Endothelial cell of umbilical vein (primary cell): Measurements from ENCODE around the gene TTC17.

ENCODE experiments used
- EZH2 ChIP-seq: IDR thresholded peaks from 2 replicates; pipeline ENCODE4 v1.6.1; 2012; ENCODE audit warnings: borderline replicate concordance, low read depth, mild to moderate bottlenecking, moderate library complexity, low read length, inconsistent platforms; ENCODE audit not compliant: severe bottlenecking
- JUN ChIP-seq: IDR thresholded peaks from 2 replicates; pipeline ENCODE4 v1.6.1; 2011; ENCODE audit warnings: borderline replicate concordance, low read depth; ENCODE audit not compliant: insufficient read length, insufficient read depth
- MAX ChIP-seq: IDR thresholded peaks from 2 replicates; pipeline ENCODE4 v1.6.1; 2011; ENCODE audit not compliant: insufficient read depth, insufficient read length
- POLR2A ChIP-seq: IDR thresholded peaks from 2 replicates; pipeline ENCODE4 v1.6.1; 2012; ENCODE audit warnings: low read depth, mild to moderate bottlenecking, control low read depth, low read length
- TF ChIP-seq, protein P1 (sequence below), 2 donors: IDR thresholded peaks; 1 replicate in 1 of 2; 2 replicates in 1 of 2; pipeline ENCODE4 v1.5.1; 2011; ENCODE audit warnings: low read length in 2 of 2, mild to moderate bottlenecking in 2 of 2, moderate library complexity in 2 of 2, control low read depth in 1 of 2, inconsistent platforms in 1 of 2, low read depth in 1 of 2; ENCODE audit not compliant: insufficient read depth in 1 of 2; ENCODE audit errors: extremely low read depth in 1 of 2

DNA sequence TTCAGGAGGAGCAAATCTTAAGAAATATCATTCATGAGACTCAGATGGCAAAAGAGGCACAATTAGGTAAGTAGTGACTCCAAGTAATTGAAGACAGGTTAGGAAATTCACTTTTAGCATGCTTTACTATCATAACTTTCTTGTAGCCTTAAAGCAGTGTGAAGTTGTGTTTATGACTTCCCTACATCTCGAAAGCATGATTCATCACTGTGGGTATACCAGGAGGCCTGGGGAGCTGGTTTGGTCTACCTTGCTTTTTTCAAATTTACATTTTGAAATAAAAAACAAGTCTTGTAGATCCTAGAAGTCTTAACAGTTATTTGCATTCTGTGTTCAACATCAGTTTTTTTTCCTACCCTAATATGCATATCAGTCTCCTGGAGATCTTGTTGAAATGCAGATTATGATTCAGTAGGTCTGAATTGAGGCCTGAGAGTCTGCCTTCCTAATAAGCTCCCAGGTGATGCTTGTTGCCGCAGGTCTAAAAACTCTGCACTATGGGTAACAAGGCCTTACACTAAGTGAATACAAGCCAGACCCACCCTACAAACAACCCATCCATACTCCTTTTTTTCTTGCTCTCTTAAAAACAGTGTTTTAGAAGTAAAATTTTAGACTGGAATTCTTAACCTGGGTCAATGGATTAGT is 41.4 kb downstream of the TTC17 start:
- TF ChIP-seq, protein P1, sequence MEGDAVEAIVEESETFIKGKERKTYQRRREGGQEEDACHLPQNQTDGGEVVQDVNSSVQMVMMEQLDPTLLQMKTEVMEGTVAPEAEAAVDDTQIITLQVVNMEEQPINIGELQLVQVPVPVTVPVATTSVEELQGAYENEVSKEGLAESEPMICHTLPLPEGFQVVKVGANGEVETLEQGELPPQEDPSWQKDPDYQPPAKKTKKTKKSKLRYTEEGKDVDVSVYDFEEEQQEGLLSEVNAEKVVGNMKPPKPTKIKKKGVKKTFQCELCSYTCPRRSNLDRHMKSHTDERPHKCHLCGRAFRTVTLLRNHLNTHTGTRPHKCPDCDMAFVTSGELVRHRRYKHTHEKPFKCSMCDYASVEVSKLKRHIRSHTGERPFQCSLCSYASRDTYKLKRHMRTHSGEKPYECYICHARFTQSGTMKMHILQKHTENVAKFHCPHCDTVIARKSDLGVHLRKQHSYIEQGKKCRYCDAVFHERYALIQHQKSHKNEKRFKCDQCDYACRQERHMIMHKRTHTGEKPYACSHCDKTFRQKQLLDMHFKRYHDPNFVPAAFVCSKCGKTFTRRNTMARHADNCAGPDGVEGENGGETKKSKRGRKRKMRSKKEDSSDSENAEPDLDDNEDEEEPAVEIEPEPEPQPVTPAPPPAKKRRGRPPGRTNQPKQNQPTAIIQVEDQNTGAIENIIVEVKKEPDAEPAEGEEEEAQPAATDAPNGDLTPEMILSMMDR (IDR thresholded peaks at IDR 0.05; ENCODE audit: extremely low read depth in 1 of 2, insufficient read depth in 1 of 2, low read depth in 1 of 2, low read length in 2 of 2) = no peak
- no peak for TF ChIP-seq JUN
- TF ChIP-seq MAX = no peak
- no peak for TF ChIP-seq EZH2
- no peak for TF ChIP-seq POLR2A
